ENCODE data around the gene CALHM5.

- TF ChIP-seq CTCF (IDR thresholded peaks at IDR 0.05) = no peak
- no peak for TF ChIP-seq POLR2A (IDR thresholded peaks at IDR 0.05)
These were observed 3.7 kb downstream of the CALHM5 start for GRCh38 chr6:116515141-116515540.
